Measurements from ENCODE around the gene CLEC16A. TPM values are rescaled to one million over a fixed set of nuclear protein-coding genes. Genes with fewer than 3 reads are reported as not detected.
A peak's percentile ranks its signal among the peaks of the same experiment; 100 is the strongest.

The CLEC16A gene
- total and polyA plus RNA-seq, 9 of the 15 experiments (the other 6 are each of a cell fraction or from before 2014, with no cell fraction given), result 1.00 to 22.3 (median 10.0) TPM

DNA sequence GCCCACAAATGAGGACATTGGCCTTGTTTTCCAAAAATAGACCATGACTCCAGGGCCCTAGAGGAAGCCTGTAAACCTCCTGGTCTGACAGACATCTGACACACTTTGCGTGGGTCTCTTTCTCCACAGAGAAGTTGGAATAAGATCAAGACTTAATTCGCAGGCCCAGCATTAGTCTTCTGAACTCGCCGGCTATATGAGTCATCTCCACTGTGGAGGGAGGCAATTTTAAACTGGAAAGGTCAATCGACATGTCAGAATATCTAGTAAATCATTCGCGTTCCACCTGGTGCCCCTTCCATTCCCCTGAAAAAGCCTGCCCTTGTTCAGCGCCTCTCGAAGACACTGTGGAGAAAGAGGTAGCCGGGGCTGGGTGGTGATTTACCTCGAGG lies 140.1 kb downstream of the CLEC16A start:
- intact Hi-C loops (cut with micrococcal nuclease), result no loop called here
- no peaks in the 10 kb centered on the region for H3K9me3 ChIP-seq (replicated peaks; ENCODE audit: control insufficient read depth, insufficient read depth, low read depth, low read length)
- in situ Hi-C loops (cut with MboI), result no loop called here
- ChIA-PET POLR2A (no interaction called here), CTCF (ENCODE audit: low intra/inter-chr PET ratio) (no interaction called here)
- H2AFZ ChIP-seq (ENCODE audit: low read depth, low read length), result no peak overlapping the region
- peaks cover 19 to 22% of the 10 kb centered on the region in 2 experiments for H3K4me1 ChIP-seq (replicated peaks in 1 of 2; ENCODE audit: control insufficient read depth in 2 of 2, insufficient read depth in 2 of 2, low read length in 2 of 2)
- ATAC-seq (peak; percentile 59; the same call in 2 of the 3 replicates), FAIRE-seq (peak; percentile 84), DNase-seq (ENCODE audit: extremely low read depth in 1 of 4, low spot score in 3 of 4) (peak; percentile 43 to 57 (median 52))
- no peaks in the 10 kb centered on the region for H3K27me3 ChIP-seq (ENCODE audit: control insufficient read depth in 2 of 2, insufficient read depth in 2 of 2, low read length in 2 of 2)
- H3K9ac ChIP-seq (ENCODE audit: insufficient read depth in 1 of 2, low read depth in 2 of 2, low read length in 2 of 2), result peak overlapping the region in 1 of 2 experiments; percentile 74; a peak in 1 of 4 replicates
- no peak overlapping the region for H3K4me2 ChIP-seq (ENCODE audit: insufficient read depth, low read length)
- BruUV-seq (replicated peaks), result no TSS peak
- H4K20me1 ChIP-seq (replicated peaks; ENCODE audit: control insufficient read depth, insufficient read depth, low read length), result no peaks in the 10 kb centered on the region
- WGBS (ENCODE audit: insufficient coverage, low coverage, missing lambda C conversion rate), result 23% methylated on average over 11 of the region's 11 CpGs
- peak overlapping the region; percentile 46; the same call in 2 of the 3 replicates for H3K27ac ChIP-seq (ENCODE audit: extremely low read depth, low read depth, low read length)
- no peaks in the 10 kb centered on the region for H3K79me2 ChIP-seq (ENCODE audit: control insufficient read depth, insufficient read depth, low read length)
- peaks cover 7% of the 10 kb centered on the region; the same call in 2 of the 3 replicates for H3K36me3 ChIP-seq (ENCODE audit: control insufficient read depth, insufficient read depth, low read length)
- H3K9me1 ChIP-seq (ENCODE audit: control insufficient read depth, insufficient read depth, low read length), result no peaks in the 10 kb centered on the region
- no peak overlapping the region for H3K4me3 ChIP-seq
- peak; percentile 36; the same call in 1 of the 2 replicates for TF ChIP-seq CBFA2T3 (IDR thresholded peaks at IDR 0.05)
- TF ChIP-seq DPF2 (IDR thresholded peaks at IDR 0.05), result peak; percentile 29; the same call in 1 of the 2 replicates
- 0 out of 2 replicates have a peak, but pooled peaks have one; percentile 29 for TF ChIP-seq SMARCE1 (IDR thresholded peaks at IDR 0.05)
- TF ChIP-seq CREB1 (IDR thresholded peaks at IDR 0.05), result no peak
- TF ChIP-seq CREB1 (CRISPR knock-in tag; IDR thresholded peaks at IDR 0.05), result no peak
- no peak for TF ChIP-seq TSC22D4 (tag; IDR thresholded peaks at IDR 0.05)
- peak; percentile 84 for TF ChIP-seq FOSL1 (tag; conservative IDR thresholded peaks at IDR 0.05)
- TF ChIP-seq JUN (IDR thresholded peaks at IDR 0.05; ENCODE audit: borderline replicate concordance, low read depth, low read length), result peak; percentile 39; the same call in 1 of the 2 replicates
- TF ChIP-seq JUN (CRISPR knock-in tag; IDR thresholded peaks at IDR 0.05; ENCODE audit: borderline replicate concordance), result no peak
- no peak for TF ChIP-seq NR2C2 (CRISPR knock-in tag; IDR thresholded peaks at IDR 0.05)
- TF ChIP-seq NR2C2 (tag; IDR thresholded peaks at IDR 0.05), result peak; percentile 24; the same call in 1 of the 2 replicates
- peak; percentile 87 for TF ChIP-seq MEIS2 (IDR thresholded peaks at IDR 0.05; ENCODE audit: partially characterized antibody)
- no peak for TF ChIP-seq TRIM24 (IDR thresholded peaks at IDR 0.05)
- TF ChIP-seq ZBTB12 (CRISPR knock-in tag; IDR thresholded peaks at IDR 0.05), result no peak
- TF ChIP-seq ID3 (CRISPR knock-in tag; IDR thresholded peaks at IDR 0.05), result no peak
- peak; percentile 87 for TF ChIP-seq ID3 (tag; IDR thresholded peaks at IDR 0.05)
- TF ChIP-seq SMARCA4 (IDR thresholded peaks at IDR 0.05), result 0 out of 2 replicates have a peak, but pooled peaks have one; percentile 32
- no peak for TF ChIP-seq BRD9 (IDR thresholded peaks at IDR 0.05; ENCODE audit: low read depth, partially characterized antibody)
- TF ChIP-seq HDAC1 (IDR thresholded peaks at IDR 0.05), result 0 out of 4 replicates have a peak, but pooled peaks of 1 of the 2 experiments have one; percentile 16
- 0 out of 2 replicates have a peak, but pooled peaks have one; percentile 44 for TF ChIP-seq MEF2D (tag; conservative IDR thresholded peaks at IDR 0.05; ENCODE audit: low read depth)
- TF ChIP-seq, protein P1, sequence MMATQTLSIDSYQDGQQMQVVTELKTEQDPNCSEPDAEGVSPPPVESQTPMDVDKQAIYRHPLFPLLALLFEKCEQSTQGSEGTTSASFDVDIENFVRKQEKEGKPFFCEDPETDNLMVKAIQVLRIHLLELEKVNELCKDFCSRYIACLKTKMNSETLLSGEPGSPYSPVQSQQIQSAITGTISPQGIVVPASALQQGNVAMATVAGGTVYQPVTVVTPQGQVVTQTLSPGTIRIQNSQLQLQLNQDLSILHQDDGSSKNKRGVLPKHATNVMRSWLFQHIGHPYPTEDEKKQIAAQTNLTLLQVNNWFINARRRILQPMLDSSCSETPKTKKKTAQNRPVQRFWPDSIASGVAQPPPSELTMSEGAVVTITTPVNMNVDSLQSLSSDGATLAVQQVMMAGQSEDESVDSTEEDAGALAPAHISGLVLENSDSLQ (IDR thresholded peaks at IDR 0.05), result peak; percentile 49
- peak; percentile 86 for TF ChIP-seq JUND (IDR thresholded peaks at IDR 0.05; ENCODE audit: borderline replicate concordance, low read depth, low read length)
- peak; percentile 67; the same call in 1 of the 3 replicates for TF ChIP-seq JUND (tag; IDR thresholded peaks at IDR 0.05; ENCODE audit: borderline replicate concordance, low read depth, low read length)
- no peak for TF ChIP-seq HMGN3 (IDR thresholded peaks at IDR 0.05; ENCODE audit: borderline replicate concordance, extremely low read depth, insufficient read length, low read depth, low read length)
- TF ChIP-seq EGR1 (conservative IDR thresholded peaks at IDR 0.05), result peak; percentile 37; the same call in 1 of the 2 replicates

Measured in K562 (cell line).